ENCODE data around the gene FLAD1.

DNA sequence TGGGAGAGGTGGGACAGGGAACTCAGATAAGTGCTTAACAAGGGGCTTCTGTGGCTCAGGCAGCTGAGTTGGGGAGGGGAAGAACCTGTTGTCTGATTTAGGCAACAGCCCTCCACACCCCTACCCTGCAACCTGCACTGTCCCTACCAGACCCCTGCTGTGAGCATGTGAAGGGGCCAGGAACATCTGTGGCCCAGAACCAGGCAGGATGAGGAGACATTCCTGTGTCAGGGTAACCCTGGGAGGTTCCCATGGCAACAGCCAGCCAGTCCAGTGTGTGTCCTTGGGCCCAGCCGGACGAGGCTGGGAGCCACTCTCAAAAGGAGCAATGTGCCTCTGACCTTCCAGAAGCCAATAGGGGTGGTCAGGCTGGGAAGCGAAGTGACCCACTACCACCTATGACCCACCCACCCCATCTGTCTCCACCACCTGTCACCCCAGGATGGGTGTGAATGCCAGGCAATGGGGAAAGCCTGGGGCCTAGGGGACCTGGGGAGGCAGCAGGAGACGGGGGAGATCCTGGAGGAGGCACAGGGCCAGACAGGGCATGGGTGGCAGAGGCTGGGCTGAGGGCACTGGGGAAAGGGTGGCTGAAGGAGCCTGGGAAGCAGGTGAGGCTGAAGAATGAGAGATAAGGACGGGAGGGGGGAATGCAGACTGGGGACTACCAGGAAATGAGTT, 41.7 kb upstream of the FLAD1 start:
- TF ChIP-seq POLR2A (IDR thresholded peaks at IDR 0.05; ENCODE audit: low read depth, low read length) (no peak), MXI1 (IDR thresholded peaks at IDR 0.05; ENCODE audit: borderline replicate concordance, low read depth, low read length) (no peak), BHLHE40 (IDR thresholded peaks at IDR 0.05; ENCODE audit: low read depth, low read length) (no peak), RFX5 (IDR thresholded peaks at IDR 0.05; ENCODE audit: low read depth, low read length) (no peak), SMC3 (IDR thresholded peaks at IDR 0.05; ENCODE audit: low read depth, low read length) (no peak), RAD21 (IDR thresholded peaks at IDR 0.05; ENCODE audit: low read length) (no peak), USF2 (IDR thresholded peaks at IDR 0.05; ENCODE audit: low read depth, low read length) (no peak), RCOR1 (IDR thresholded peaks at IDR 0.05; ENCODE audit: insufficient replicate concordance, low read length) (no peak), FOS (IDR thresholded peaks at IDR 0.05; ENCODE audit: low read depth, low read length) (no peak), MAZ (IDR thresholded peaks at IDR 0.05; ENCODE audit: borderline replicate concordance, low read depth, low read length) (no peak)
- TF ChIP-seq, protein P1, sequence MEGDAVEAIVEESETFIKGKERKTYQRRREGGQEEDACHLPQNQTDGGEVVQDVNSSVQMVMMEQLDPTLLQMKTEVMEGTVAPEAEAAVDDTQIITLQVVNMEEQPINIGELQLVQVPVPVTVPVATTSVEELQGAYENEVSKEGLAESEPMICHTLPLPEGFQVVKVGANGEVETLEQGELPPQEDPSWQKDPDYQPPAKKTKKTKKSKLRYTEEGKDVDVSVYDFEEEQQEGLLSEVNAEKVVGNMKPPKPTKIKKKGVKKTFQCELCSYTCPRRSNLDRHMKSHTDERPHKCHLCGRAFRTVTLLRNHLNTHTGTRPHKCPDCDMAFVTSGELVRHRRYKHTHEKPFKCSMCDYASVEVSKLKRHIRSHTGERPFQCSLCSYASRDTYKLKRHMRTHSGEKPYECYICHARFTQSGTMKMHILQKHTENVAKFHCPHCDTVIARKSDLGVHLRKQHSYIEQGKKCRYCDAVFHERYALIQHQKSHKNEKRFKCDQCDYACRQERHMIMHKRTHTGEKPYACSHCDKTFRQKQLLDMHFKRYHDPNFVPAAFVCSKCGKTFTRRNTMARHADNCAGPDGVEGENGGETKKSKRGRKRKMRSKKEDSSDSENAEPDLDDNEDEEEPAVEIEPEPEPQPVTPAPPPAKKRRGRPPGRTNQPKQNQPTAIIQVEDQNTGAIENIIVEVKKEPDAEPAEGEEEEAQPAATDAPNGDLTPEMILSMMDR (conservative IDR thresholded peaks at IDR 0.05; ENCODE audit: low read depth, low read length): no peak
- TF ChIP-seq, protein P2, sequence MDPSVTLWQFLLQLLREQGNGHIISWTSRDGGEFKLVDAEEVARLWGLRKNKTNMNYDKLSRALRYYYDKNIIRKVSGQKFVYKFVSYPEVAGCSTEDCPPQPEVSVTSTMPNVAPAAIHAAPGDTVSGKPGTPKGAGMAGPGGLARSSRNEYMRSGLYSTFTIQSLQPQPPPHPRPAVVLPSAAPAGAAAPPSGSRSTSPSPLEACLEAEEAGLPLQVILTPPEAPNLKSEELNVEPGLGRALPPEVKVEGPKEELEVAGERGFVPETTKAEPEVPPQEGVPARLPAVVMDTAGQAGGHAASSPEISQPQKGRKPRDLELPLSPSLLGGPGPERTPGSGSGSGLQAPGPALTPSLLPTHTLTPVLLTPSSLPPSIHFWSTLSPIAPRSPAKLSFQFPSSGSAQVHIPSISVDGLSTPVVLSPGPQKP (IDR thresholded peaks at IDR 0.05; ENCODE audit: borderline replicate concordance, low read depth, low read length): no peak
